Retinal pigment epithelial cell (primary cell): ENCODE results near the gene HCFC2.
"Not testable (repeated sequence)": the region's sequence is repeated elsewhere in the genome, so short reads cannot be mapped to it uniquely, and the experiment has no call there.

Source experiments
- DNase-seq: peaks from one replicate; pipeline ENCODE4 v3.0.0-alpha.2; 2010; ENCODE audit warnings: low read depth
- H3K4me3 ChIP-seq: 2 replicates; pipeline ENCODE4 v1.5.1; 2011; ENCODE audit warnings: mild to moderate bottlenecking, low read length, control low read depth, moderate library complexity
- CTCF ChIP-seq: conservative IDR thresholded peaks from 2 replicates; pipeline ENCODE4 v1.5.1; 2011; ENCODE audit warnings: low read depth, low read length, control low read depth, inconsistent platforms

The HCFC2 gene

GRCh38 chr12:104064031-104064841 is at the start of gene HCFC2:
Gene HCFC2 (plus strand): TSS chr12:104064531. CDS start chr12:104064561, 30 bp downstream.
- DNase-seq = peak; percentile 32
- peak within 1 kb of the TSS; percentile 90 for H3K4me3 ChIP-seq
- TF ChIP-seq CTCF = no peak

GRCh38 chr12:104021862-104022261 is 42.5 kb upstream of the HCFC2 start:
- DNase-seq, H3K4me3 ChIP-seq: not testable (repeated sequence)

GRCh38 chr12:104022786-104023185 is 41.5 kb upstream of the HCFC2 start:
- no peak for DNase-seq
- TF ChIP-seq CTCF = no peak
- H3K4me3 ChIP-seq = no peak overlapping the region

GRCh38 chr12:104023710-104024109 is 40.6 kb upstream of the HCFC2 start:
- no peak for DNase-seq
- no peak for TF ChIP-seq CTCF
- no peak overlapping the region for H3K4me3 ChIP-seq

- DNase-seq = no peak
- no peak for TF ChIP-seq CTCF
- H3K4me3 ChIP-seq = no peak overlapping the region
Observed at GRCh38 chr12:104024348-104024747, 40.0 kb upstream of the HCFC2 start.

- no peak for TF ChIP-seq CTCF
- no peak overlapping the region for H3K4me3 ChIP-seq
- DNase-seq = no peak
Observed at GRCh38 chr12:104025771-104026170, 38.6 kb upstream of the HCFC2 start.

- H3K4me3 ChIP-seq = no peak overlapping the region
- no peak for DNase-seq
- TF ChIP-seq CTCF = no peak
Observed at GRCh38 chr12:104026841-104027599, 37.3 kb upstream of the HCFC2 start.

- not testable (repeated sequence) for H3K4me3 ChIP-seq, DNase-seq
Observed at GRCh38 chr12:104030596-104030995, 33.7 kb upstream of the HCFC2 start.

- not testable (repeated sequence) for H3K4me3 ChIP-seq, DNase-seq
Observed at GRCh38 chr12:104036143-104036542, 28.2 kb upstream of the HCFC2 start.

GRCh38 chr12:104039769-104040168 is 24.6 kb upstream of the HCFC2 start:
- H3K4me3 ChIP-seq, DNase-seq: not testable (repeated sequence)
